ENCODE measurements around the gene USH2A.

The USH2A gene

DNA sequence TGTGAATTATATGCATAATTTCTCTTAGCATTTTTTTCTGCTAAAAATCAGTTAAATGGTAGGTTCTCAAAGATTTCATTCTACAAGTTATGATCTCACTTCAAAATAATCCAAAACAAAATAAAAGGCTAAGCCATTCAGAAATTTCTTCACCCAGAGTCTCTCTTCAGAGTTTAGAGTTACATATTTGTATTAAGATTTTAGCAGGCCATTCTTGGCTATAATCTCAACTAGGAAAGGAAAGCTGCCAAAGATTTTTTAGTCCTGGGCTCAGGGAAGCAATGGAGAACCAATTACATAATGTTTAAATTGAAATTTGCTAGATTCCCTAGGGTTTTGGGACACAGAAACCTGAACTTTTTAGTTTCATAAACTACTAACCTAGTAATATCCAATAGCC lies 245.0 kb downstream of the USH2A start:
- ChIA-PET CTCF (interaction anchor here (1.3 kb wide), 1 partner anchor 11 kb away, joined by 6 read pairs; no protein-coding TSS in a partner anchor), POLR2A (no interaction called here)
- TF ChIP-seq, protein P1, sequence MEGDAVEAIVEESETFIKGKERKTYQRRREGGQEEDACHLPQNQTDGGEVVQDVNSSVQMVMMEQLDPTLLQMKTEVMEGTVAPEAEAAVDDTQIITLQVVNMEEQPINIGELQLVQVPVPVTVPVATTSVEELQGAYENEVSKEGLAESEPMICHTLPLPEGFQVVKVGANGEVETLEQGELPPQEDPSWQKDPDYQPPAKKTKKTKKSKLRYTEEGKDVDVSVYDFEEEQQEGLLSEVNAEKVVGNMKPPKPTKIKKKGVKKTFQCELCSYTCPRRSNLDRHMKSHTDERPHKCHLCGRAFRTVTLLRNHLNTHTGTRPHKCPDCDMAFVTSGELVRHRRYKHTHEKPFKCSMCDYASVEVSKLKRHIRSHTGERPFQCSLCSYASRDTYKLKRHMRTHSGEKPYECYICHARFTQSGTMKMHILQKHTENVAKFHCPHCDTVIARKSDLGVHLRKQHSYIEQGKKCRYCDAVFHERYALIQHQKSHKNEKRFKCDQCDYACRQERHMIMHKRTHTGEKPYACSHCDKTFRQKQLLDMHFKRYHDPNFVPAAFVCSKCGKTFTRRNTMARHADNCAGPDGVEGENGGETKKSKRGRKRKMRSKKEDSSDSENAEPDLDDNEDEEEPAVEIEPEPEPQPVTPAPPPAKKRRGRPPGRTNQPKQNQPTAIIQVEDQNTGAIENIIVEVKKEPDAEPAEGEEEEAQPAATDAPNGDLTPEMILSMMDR (IDR thresholded peaks at IDR 0.05; ENCODE audit: control extremely low read depth, extremely low read depth, low read depth, missing control alignments): no peak
- no peak for DNase-seq (ENCODE audit: extremely low spot score)

DNA sequence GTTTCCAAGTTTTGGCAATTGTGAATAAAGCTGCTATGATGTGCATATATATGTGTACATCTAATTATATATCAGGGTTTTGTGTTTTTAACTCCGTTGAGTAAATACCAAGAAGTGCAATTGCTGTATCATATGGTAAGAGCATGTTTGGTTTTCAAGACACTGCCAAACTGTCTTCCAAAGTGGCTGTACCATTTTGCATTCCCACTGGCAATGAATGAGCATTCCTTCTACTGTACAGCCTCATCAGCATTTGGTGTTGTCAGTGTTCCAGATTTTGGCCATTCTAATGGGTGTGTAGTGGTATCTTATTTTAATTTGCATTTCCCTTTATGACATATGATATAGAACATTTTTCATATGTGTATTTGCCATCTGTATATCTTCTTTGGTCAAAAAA lies 246.3 kb downstream of the USH2A start:
- ChIA-PET CTCF (interaction anchor here (1.3 to 1.8 kb wide), 2 partner anchors 12 to 44 kb away, joined by 4 to 6 read pairs; no protein-coding TSS in a partner anchor), POLR2A (no interaction called here)
- TF ChIP-seq, protein P1 (IDR thresholded peaks at IDR 0.05; ENCODE audit: control extremely low read depth, extremely low read depth, low read depth, missing control alignments): no peak
- no peak for DNase-seq (ENCODE audit: extremely low spot score)

DNA sequence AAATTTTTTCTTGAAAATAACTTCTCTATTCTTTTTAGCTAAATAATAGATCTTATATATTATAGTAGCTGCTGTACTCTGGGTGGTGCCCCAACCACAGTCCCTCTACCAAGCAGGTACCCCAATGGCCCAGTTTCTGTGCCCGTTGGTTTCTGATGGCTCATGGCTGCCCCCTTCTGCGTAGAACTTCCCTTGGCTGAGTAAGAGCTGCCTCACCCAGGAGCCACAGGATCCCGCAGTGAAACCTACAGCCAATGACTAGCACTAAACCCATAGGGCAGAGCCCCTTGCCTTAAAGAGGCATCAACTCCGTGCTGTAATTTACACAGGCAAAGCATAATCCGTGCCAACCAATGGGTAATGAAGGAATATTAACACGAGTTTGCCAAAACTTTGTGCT lies 247.5 kb downstream of the USH2A start:
- CTCF ChIA-PET: interaction anchor here (1.0 to 3.4 kb wide), 2 partner anchors 10 to 46 kb away, joined by 4 to 13 read pairs; no protein-coding TSS in a partner anchor
- POLR2A ChIA-PET: no interaction called here
- no peak for DNase-seq (ENCODE audit: extremely low spot score)
- TF ChIP-seq, protein P1 (IDR thresholded peaks at IDR 0.05; ENCODE audit: control extremely low read depth, extremely low read depth, low read depth, missing control alignments): no peak

DNA sequence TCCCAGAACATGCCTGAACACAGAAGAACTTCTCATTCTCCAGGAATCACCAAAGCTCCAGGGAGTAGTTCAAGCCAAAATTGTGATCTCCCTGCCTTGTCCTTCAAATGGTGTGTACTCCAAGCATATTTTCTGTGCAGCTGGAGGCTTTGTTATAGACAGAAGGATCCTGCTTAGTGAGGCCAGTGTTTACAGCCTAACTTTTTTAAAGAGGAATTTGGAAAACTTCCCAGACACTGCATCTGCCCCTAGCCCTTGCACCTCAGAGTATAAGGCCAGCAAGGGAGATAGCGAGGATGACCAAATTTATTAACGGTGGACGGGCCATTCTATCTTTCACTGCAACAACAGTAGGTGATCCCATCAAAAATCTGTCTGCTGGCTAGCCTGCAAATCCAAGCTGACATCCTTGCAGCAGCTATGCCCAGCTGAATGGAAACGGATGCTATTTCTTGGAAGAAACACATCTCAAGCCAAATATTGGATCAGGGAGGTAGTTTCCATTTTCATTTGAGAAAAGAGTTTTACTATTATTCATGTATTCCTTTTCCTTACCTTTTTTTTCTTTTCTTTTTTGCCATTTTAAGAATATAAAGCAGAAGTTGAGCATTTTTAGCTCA lies 249.8 kb downstream of the USH2A start:
- POLR2A ChIA-PET: no interaction called here
- CTCF ChIA-PET: interaction anchor here (1.3 to 3.4 kb wide), 3 partner anchors 9 to 48 kb away, joined by 3 to 13 read pairs (median 3); no protein-coding TSS in a partner anchor
- DNase-seq (ENCODE audit: extremely low spot score): no peak
- TF ChIP-seq, protein P1 (IDR thresholded peaks at IDR 0.05; ENCODE audit: control extremely low read depth, extremely low read depth, low read depth, missing control alignments): no peak

DNA sequence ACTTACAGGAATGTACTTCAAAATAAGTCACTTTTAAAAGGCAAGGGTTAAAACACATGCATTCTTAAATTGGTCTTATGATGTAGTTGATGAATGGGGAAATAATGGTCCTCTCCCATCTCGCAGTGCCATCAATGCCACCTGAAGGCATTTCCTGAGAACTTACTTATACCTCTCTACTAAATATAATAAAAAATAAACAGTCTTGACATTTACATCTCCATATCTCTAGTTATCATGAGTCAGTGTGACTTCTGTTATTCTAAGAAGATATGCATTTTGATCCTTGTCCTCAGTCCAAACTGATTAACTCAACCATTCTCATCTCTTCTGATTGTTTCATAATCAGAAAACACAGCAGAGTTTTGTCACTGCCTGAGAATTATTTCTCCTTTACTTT lies 253.9 kb downstream of the USH2A start:
- ChIA-PET POLR2A (no interaction called here), CTCF (no interaction called here)
- TF ChIP-seq, protein P1 (IDR thresholded peaks at IDR 0.05; ENCODE audit: control extremely low read depth, extremely low read depth, low read depth, missing control alignments): no peak
- no peak for DNase-seq (ENCODE audit: extremely low spot score)

DNA sequence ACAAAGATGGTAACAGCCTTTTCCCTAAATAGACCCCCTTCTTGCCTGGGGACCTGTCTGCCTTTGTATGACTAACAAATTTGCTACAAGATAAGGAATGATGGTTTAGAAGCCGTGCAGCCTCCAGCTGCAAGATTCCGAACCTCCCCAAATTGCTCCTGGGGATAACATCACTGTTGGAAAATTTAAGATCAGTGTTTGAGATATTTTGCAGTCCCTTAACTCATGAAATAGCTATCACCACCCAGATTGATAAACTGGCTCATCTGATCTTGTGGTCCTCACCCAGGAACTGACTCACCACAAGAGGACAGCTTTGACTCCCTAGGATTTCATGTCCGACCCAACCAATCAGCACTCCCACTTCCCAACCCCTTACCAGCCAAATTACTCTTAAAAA lies 254.7 kb downstream of the USH2A start:
- TF ChIP-seq, protein P1 (IDR thresholded peaks at IDR 0.05; ENCODE audit: control extremely low read depth, extremely low read depth, low read depth, missing control alignments): no peak
- POLR2A ChIA-PET: no interaction called here
- CTCF ChIA-PET: no interaction called here
- no peak for DNase-seq (ENCODE audit: extremely low spot score)
